Measurements from ENCODE around the gene LARGE2. TPM values are rescaled to one million over a fixed set of nuclear protein-coding genes. Genes with fewer than 3 reads are reported as not detected.
"Not testable (repeated sequence)": the region's sequence is repeated elsewhere in the genome, so short reads cannot be mapped to it uniquely, and the experiment has no call there.

Gene LARGE2
- total RNA-seq, 1 donor from 2014 or later, result 2.9 TPM

DNA sequence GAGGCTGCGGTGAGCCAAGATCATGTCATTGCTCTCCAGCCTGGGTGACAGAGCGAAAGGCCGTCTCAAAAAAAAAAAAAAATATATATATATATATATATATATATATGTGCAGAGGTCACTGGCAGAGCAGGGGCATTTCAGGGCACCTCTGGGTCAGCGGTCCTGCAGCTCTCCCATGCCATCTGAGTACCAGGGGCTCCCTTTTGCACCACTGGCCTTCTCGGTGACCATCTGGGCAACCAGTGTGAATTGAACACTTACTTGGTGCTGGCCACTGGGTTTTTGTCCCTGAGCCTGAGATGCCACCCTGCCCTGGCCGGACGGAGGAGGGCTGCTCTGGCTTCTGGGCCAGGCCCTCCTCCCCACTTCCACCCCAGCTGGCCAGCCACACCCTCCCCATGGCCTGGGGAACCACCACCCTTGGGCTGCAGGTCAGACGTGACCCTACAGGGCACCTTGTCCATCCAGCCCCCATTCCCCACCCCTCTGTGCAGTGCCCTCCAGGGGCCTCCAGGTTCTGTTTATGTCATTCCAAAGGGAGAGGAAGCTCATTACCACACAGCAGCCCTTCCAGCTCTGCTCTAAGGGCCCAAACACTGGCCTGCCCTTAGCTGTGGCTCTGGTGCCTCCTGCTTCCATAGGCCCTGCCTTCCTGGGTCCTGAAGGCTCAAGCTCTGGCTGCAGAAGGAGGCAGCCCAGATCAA is 26.8 kb upstream of the LARGE2 start:
- no peak for ATAC-seq
- DNase-seq (ENCODE audit: low spot score), result no peak

DNA sequence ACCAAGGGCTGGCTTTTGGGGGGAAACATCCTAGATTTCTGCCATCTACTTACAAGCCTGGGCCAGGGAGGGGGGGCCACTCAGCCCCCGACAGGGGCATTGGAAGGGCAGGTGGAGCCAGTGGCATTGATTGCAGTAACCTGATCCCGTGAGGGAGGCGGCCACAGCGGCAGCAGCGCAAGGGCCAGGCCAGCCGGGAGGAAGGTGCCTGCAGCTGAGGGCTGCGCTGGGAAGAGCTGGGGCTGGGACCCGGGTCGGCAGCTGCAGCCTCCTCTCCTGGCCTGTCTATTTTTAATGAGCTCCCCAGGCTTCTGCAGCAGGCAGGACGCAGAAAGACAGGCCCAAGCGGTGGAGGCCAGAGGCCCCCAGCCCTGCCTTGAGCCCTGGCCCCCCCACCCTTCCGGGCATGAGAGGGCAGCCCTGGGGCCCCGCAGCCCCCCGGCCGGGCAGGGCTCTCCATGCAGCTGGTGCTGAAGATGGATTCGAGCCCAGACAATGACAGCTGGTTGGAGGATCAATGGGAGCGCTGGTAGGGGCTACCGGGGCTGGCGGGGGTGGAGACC is 26.0 kb upstream of the LARGE2 start:
- DNase-seq (ENCODE audit: low spot score), result no peak
- peak; percentile 14 for ATAC-seq

DNA sequence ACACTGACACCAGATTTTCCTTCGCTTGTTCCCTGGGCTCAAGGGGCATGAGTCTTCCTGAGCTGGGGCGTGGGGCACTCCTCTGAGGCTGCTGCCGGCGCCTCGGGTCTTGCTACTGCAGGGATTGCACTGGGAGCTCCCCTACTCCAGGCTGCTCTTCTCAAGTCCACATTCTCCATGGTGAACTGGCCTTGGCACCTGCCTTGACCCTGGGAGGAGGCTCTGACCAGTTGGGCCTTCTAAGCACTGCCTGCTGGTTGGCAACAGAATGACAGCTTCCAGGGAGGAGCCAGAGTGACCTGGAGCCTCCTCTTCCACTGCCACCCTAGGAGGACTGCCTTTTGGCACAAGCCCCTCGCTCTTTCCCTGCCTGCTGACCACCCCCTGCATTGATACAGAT is 24.9 kb upstream of the LARGE2 start:
- DNase-seq (ENCODE audit: low spot score), result no peak

DNA sequence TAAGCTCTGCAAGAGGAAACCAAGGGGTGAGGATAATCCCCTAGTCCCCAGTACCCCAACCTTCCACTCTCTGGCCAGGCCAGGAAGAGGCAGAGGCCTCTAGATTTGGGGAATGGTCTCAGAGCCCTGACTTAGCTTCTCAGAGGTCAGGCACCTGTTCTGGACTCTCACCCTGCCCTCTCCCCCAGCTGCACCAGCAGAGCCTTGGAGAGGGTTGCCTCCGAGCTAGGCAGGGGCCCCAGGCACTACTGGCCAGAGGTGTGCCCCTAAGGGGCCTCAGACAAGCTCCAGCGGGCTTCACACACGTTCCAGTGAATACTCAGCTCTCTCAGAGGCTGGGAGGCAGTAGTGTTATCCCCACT is 23.4 kb upstream of the LARGE2 start:
- ATAC-seq, result no peak
- no peak for DNase-seq (ENCODE audit: low spot score)

More for the DNA sequence above, 24.9 kb upstream of the LARGE2 start:
- ATAC-seq, result no peak

DNA sequence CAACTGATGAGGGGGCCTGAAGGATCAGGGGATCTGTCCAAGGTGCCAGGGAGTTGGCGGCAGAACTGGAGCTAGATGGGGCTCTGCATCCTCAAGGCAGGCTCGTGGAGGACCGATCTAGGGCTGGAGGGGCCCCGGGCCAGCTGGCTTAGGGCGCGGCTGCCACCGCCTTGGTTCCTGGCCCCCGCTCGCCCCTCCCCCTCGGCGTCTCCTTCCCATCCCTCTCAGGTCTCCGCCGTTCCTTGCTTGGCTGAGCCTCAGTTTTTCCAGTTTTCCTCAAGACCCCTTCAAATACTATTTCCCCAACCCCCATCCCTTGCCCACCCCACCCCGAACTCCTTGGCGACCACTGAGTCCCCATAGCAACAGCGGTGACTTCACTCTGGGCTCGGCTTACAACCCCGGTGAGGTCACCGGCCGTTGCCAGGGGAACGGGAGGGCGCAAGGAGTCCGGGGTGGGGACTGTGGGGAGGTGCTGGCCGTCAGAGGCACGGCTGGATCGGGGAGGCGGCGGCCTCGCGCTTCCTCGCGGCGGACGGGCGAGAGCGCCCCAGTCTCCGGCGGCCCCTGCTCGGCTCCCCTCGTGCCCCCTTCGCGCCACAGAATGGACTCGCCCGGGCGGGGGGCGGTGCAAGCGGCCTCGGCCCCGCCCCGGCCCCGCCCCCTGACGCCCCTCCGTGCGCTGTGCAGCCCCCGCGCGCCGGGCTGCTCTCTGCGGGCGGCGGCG is 22.8 kb upstream of the LARGE2 start:
- DNase-seq (ENCODE audit: low spot score) (peak; percentile 74), ATAC-seq (peak; percentile 81)

DNA sequence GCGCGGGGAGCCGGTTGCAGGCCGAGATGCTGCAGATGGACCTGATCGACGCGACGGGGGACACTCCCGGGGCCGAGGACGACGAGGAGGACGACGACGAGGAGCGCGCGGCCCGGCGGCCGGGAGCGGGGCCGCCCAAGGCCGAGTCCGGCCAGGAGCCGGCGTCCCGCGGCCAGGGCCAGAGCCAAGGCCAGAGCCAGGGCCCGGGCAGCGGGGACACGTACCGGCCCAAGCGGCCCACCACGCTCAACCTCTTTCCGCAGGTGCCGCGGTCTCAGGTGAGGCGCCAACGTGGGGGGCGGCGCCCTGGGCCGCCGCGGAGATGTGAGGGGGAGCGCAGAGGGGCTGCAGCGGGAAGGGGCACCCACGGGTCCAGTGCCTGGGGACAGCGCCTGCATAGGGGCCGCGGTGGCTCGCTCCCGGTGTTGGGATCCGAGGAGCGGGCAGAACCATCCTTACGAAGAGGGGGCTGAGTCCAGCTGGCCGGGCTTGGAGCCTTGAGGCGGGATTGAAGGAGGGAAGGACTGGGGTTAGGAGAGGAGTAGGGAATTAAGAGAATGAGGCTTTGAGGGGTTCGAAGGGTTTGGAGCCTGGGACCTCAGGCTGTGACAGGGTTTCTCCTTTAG is 22.2 kb upstream of the LARGE2 start:
- DNase-seq (ENCODE audit: low spot score), result not testable (repeated sequence)

DNA sequence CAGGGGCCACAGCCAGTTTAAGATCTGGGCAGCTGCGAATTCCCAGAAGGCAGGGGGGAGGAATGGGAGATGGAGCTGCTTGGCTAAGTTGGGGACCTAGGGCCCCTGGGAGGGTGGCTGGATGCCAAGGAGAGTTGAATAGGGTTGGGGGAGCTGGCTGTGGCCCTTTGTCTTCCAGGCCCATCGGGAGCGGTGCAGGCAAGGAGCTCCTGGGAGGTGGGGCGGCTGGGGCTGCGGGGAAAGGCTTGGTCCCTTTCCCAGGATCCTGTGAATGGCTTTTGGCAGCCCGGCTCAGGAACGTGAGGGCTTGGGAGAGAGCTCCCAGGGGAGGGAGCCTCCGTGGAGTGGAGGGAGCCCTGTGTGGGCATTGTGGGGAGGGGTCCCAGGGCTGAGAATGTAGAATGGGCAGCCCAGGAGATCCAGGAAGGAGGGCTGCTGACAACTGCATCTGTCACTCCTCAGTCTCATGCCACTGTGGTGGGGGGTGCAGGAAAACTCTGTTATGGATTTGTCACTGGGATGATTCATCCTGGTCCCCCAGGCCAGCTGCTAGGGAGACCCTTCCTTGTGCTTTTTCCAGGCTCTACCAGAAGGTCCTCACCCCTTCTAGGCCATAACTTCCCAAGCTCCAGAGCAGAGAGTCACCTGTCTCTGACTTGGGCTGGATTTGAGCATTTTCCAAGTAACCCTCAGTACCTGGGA is 21.4 kb upstream of the LARGE2 start:
- no peak for DNase-seq (ENCODE audit: low spot score)

More for the DNA sequence above, 22.2 kb upstream of the LARGE2 start:
- peak; percentile 46 for ATAC-seq

DNA sequence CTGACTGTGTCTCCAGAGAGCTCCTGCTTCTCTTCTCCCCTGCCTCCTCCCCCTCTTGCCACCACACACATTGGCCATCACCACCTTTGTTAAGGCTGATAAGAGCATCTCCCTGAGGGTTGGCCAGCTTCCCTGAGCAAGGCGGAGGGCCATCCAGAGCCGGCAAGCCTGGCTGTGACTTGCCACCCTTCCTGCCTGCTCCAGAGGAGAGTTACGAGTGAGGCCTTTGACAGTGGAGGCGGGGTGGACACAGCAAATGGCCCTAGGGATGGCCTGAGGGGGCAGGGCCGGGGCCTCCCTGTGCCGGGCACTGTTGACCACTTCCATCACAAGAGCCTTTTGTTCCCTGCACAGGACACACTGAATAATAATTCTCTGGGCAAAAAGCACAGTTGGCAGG is 20.8 kb upstream of the LARGE2 start:
- ATAC-seq, result no peak
- DNase-seq (ENCODE audit: low spot score), result no peak

More for the DNA sequence above, 21.4 kb upstream of the LARGE2 start:
- peak; percentile 14 for ATAC-seq

DNA sequence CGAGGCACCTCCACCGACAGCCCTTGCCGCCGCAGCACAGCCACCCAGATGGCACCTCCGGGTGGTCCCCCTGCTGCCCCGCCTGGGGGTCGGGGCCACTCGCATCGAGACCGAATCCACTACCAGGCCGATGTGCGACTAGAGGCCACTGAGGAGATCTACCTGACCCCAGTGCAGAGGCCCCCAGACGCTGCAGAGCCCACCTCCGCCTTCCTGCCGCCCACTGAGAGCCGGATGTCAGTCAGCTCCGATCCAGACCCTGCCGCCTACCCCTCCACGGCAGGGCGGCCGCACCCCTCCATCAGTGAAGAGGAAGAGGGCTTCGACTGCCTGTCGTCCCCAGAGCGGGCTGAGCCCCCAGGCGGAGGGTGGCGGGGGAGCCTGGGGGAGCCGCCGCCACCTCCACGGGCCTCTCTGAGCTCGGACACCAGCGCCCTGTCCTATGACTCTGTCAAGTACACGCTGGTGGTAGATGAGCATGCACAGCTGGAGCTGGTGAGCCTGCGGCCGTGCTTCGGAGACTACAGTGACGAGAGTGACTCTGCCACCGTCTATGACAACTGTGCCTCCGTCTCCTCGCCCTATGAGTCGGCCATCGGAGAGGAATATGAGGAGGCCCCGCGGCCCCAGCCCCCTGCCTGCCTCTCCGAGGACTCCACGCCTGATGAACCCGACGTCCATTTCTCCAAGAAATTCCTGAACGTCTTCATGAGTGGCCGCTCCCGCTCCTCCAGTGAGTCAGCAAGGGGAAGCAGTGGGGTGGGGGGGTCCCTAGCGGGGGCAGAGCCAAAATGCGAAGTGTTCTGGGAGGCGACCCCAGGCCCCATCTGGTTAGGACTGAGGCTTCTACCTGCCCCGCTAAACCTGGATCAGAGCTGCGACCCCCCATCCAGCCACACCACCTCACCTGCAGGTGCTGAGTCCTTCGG is 19.7 kb upstream of the LARGE2 start:
- ATAC-seq, result no peak
- no peak for DNase-seq (ENCODE audit: low spot score)

DNA sequence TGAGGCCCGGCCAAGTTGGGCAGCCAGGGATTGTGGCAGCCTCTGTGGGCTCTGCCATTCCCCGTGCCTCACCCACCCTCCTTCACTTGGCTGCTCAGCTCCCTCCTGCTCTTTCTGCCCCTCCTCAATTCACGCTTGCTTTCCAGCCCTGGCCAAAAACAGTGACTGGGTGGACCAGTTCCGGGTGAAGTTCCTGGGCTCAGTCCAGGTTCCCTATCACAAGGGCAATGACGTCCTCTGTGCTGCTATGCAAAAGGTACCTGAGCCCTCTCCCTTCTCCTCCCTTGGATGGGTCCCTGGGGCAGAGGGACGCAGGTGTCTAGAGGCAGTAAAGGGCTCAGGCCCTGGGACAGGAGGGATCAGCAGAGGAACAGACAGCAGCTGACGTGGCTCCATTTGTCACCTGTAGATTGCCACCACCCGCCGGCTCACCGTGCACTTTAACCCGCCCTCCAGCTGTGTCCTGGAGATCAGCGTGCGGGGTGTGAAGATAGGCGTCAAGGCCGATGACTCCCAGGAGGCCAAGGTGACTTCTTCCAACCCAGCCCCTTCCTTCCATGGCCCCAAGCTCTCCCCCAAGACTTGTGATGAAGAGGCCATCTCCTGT is 18.0 kb upstream of the LARGE2 start:
- no peak for ATAC-seq
- DNase-seq (ENCODE audit: low spot score), result no peak

DNA sequence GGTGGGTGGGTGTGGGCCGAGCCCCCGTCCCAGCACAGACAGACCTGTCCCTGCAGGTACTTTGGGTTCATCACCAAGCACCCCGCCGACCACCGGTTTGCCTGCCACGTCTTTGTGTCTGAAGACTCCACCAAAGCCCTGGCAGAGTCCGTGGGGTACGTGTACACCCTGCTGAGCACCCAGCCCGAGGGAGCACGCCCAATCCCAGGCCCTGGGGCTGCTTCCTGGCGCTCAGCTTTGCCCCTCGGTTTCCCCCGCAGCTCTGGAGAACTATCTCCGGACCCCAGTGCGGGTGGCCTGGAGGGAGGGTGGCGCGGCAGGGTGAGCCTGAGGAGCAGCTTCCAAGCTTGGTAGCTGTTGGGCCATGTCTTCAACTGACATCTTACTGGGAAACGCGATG is 17.4 kb upstream of the LARGE2 start:
- ATAC-seq (no peak), DNase-seq (ENCODE audit: low spot score) (no peak)

DNA sequence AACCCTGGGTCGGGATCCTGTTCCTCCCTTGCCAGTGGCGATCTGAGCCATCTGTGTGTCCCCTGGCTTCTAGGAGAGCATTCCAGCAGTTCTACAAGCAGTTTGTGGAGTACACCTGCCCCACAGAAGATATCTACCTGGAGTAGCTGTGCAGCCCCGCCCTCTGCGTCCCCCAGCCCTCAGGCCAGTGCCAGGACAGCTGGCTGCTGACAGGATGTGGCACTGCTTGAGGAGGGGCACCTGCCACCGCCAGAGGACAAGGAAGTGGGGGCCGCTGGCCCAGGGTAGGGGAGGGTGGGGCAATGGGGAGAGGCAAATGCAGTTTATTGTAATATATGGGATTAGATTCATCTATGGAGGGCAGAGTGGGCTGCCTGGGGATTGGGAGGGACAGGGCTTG is 16.9 kb upstream of the LARGE2 start:
- ATAC-seq; DNase-seq (ENCODE audit: low spot score): not testable (repeated sequence)

DNA sequence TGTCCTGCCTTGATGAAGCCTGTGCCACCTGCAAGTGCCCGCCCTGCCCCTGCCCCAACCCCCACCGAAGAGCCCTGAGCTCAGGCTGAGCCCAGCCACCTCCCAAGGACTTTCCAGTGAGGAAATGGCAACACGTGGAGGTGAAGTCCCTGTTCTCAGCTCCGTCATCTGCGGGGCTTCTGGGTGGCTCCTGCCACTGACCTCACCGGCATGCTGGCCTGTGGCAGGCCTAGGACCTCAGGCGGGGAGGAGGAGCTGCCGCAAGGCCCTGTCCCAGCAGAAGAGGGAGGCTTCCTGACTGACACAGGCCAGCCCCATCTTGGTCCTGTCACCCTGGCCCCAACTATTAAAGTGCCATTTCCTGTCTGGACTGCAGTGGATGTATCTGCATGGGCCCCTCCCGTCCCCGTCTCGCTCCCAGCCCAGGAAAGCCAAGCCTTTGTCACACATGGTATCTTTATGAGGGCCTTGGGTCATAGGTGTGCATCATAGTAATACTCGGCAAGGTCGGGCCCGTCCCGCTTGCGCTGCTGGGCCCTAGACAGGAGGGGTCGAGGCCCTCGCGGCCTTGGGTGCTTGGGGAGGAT is 16.3 kb upstream of the LARGE2 start:
- ATAC-seq, result peak; percentile 3
- DNase-seq (ENCODE audit: low spot score), result no peak

DNA sequence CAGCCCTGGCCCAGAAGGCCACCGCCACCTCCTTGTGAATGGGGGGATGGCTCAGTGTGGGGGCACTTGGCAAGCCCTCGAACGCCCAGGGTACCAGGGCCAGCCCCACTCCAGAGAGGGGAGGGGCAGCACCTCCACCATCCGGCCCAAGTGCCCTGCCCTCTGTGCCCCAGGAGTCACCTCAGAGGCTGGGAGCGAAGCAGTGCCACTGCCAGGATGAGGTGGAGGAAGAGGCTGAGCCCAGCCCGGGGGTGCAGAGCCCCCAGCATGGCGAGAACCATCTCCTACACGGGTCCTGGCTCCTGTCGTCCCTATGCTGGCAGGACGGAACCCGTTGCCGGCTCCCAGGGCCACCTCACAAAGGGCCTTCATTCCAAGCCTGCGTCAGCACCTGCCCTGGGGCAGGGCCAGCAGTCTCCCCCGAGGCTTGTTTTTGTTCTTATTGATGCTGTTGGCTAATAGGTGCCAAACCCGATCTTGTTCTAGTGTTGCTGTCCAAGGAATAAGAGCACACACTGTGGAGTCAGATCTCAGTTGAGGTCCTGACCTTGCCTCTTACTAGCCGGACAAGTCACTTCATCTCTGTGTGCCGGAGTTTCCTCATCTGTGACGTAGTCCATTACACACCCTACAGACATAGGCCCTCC is 15.4 kb upstream of the LARGE2 start, which contains the start of gene FREY1:
FREY1 (minus strand) TSS at position 307 of the 647 bp plus-strand sequence; CDS start at position 281, 26 bp downstream.
- no peak for DNase-seq (ENCODE audit: low spot score)
- peak; percentile 28 for ATAC-seq

DNA sequence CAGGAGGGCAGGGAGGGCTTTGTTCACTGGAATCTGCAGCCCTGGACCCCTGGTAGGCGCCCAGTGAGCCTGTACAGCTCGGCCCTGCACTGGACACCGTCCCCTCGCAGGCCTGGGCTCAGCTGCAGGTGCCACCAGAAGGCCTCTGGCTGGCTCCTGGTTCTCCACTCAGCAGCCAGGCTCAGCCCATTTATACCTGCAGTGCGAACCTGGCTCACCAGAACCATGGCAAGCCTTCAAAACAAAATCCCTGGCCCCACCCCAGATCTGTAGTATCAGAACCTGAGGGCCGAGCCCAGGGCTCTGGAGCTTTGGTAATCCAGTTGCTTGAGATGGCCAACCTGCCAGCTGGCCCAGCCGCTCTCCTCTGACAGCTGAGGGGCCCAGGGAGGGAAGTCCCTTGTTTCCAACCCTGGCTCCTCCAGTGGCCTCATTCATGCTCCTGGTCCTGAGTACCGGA is 14.5 kb upstream of the LARGE2 start:
- peak; percentile 5 for ATAC-seq
- no peak for DNase-seq (ENCODE audit: low spot score)

DNA sequence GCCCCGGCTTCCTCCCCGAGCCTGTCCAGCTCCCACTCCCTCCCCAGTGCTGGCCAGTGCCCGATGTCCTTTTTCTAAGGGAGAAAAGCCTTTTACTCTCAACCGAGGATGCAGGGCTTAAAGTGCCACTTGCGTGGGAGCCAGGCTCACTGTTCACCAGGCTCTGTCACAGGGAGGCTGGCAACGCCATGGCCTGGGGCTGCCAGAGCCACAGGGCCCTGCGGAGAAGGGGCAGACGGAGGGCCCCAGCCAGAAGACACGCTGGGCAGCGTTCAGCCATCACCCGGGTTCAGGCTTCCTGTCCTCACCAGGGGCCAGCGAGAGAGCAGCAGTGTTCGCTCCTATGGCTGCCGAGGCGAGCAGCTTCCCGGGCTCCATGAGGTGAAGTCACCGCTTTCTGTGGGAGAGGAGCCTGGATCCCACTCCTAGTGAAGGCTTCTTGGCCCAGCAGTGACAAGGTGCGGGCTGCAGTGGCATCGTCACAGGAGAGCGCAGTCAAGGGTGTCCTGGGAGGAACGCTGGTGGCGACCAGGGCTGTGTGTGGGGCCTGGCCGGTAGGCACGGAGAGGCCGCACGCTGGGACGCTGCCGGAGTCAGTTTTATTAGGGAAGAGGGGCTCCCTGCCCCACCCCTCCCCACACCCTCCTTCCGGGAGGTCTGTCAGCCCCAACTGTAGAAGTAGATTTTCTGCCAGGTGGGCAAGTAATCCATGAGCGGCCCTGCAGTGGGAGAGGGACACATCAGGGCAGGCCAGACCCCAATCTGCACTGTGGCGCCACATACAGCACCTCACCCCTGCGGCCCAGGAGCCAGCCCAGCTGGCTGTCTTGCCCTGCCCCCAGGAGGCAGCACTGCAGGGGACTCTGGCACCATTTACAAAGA is 12.6 kb upstream of the LARGE2 start:
- no peak for ATAC-seq
- DNase-seq (ENCODE audit: low spot score), result no peak

DNA sequence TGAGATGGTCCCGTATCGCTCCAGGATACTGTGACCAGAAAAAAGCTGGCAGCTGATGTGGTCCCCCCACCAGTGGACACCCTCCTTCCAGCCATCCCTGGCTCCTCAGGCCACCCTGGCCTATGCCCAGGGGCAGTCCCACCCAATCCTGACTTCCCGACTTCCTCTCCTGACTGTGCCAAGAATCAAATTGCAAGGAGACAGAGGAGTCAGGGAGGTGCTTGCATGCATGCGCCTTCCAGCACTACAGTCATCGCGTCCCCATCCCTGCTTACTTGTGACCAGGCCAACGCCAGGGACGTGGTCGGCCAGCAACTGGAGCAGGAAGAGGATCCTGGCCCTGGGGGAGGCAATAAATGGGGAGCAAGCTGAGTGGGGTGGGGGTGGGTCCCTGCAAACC is 11.8 kb upstream of the LARGE2 start:
- no peak for ATAC-seq
- no peak for DNase-seq (ENCODE audit: low spot score)
